ENCODE measurements around the gene FCGR3B.
"Not testable (repeated sequence)": the region's sequence is repeated elsewhere in the genome, so short reads cannot be mapped to it uniquely, and the experiment has no call there.

The FCGR3B gene

GRCh38 chr1:161631076-161631475 lies at the start of gene FCGR3B:
FCGR3B (minus strand) TSS chr1:161631176; CDS start chr1:161631094, 82 bp downstream.
- Histone ChIP-seq H3K27me3 (ENCODE audit: low read depth, low read length) (no peaks in the 10 kb centered on the region), H3K4me3 (ENCODE audit: low read depth in 1 of 2, low read length in 2 of 2) (no peak within 1 kb of the TSS), H3K27ac (ENCODE audit: low read length) (no peak within 1 kb of the TSS), H3K36me3 (ENCODE audit: control insufficient read depth in 1 of 2, insufficient read depth in 2 of 2, low read length in 2 of 2) (no peaks in the 10 kb centered on the region), H3K9me3 (ENCODE audit: control insufficient read depth in 1 of 2, low read length in 2 of 2) (no peaks in the 10 kb centered on the region), H3K4me1 (ENCODE audit: control insufficient read depth in 1 of 2, insufficient read depth in 2 of 2, low read length in 2 of 2) (no peaks in the 10 kb centered on the region)

DNA sequence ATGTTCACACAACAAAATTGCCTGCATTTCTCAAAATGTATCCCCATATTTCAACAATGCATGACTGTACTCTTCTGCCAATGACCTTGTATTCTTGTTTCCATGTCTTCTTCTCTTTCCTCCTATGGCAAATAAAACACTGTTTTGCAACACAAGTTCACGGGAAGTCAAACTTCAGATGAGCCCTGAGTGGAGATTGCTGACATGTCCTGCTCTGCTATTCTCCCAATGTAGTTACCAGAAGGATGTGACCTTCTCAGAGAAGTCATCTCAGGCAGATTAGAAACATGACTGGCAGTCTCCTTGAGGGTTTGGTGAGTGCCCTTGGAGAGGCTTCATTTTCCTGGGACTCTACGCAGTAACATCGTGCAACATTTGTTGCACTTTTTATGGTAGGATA lies 47.5 kb upstream of the FCGR3B start:
- Histone ChIP-seq H3K9me3 (ENCODE audit: control insufficient read depth in 1 of 2, low read length in 2 of 2) (no peaks in the 10 kb centered on the region), H3K36me3 (ENCODE audit: control insufficient read depth in 1 of 2, insufficient read depth in 2 of 2, low read length in 2 of 2) (no peaks in the 10 kb centered on the region), H3K27me3 (ENCODE audit: low read depth, low read length) (no peaks in the 10 kb centered on the region), H3K4me3 (ENCODE audit: low read depth in 1 of 2, low read length in 2 of 2) (no peak overlapping the region), H3K27ac (ENCODE audit: low read length) (no peak overlapping the region), H3K4me1 (ENCODE audit: control insufficient read depth in 1 of 2, insufficient read depth in 2 of 2, low read length in 2 of 2) (no peaks in the 10 kb centered on the region)

GRCh38 chr1:161676958-161677689 lies 46.1 kb upstream of the FCGR3B start:
- no peak overlapping the region for H3K27ac ChIP-seq (ENCODE audit: low read length)
- no peaks in the 10 kb centered on the region for H3K27me3 ChIP-seq (ENCODE audit: low read depth, low read length)
- no peaks in the 10 kb centered on the region for H3K9me3 ChIP-seq (ENCODE audit: control insufficient read depth in 1 of 2, low read length in 2 of 2)
- no peaks in the 10 kb centered on the region for H3K4me1 ChIP-seq (ENCODE audit: control insufficient read depth in 1 of 2, insufficient read depth in 2 of 2, low read length in 2 of 2)
- H3K36me3 ChIP-seq (ENCODE audit: control insufficient read depth in 1 of 2, insufficient read depth in 2 of 2, low read length in 2 of 2), result no peaks in the 10 kb centered on the region
- H3K4me3 ChIP-seq (ENCODE audit: low read depth in 1 of 2, low read length in 2 of 2), result no peak overlapping the region

- no peaks in the 10 kb centered on the region for H3K27me3 ChIP-seq (ENCODE audit: low read depth, low read length)
- no peak overlapping the region for H3K27ac ChIP-seq (ENCODE audit: low read length)
- no peaks in the 10 kb centered on the region for H3K4me1 ChIP-seq (ENCODE audit: control insufficient read depth in 1 of 2, insufficient read depth in 2 of 2, low read length in 2 of 2)
- H3K36me3 ChIP-seq (ENCODE audit: control insufficient read depth in 1 of 2, insufficient read depth in 2 of 2, low read length in 2 of 2), result no peaks in the 10 kb centered on the region
- H3K9me3 ChIP-seq (ENCODE audit: control insufficient read depth in 1 of 2, low read length in 2 of 2), result no peaks in the 10 kb centered on the region
- H3K4me3 ChIP-seq (ENCODE audit: low read depth in 1 of 2, low read length in 2 of 2), result no peak overlapping the region
Measured at GRCh38 chr1:161676441-161676840, 45.5 kb upstream of the FCGR3B start.

DNA sequence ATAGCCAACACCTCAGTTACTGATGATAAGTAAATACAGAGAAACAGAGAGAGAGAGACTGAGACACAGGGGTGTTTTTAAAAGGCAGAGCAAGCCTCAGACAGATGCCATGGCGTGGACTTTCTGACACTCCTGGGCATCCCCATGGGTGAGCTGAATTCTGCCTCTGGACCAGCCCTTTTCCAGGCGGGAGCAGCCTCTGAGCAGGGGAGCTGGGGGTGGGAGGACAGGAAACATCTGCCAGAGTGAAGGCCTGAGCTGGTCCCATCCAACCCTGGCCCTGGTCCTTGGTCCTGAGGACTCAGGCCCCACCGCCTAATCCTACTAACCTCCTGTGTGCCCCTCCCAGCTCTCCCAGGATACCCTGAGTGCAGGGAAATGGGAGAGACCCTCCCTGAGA lies 43.9 kb upstream of the FCGR3B start:
- H3K36me3 ChIP-seq (ENCODE audit: control insufficient read depth in 1 of 2, insufficient read depth in 2 of 2, low read length in 2 of 2); H3K4me1 ChIP-seq (ENCODE audit: control insufficient read depth in 1 of 2, insufficient read depth in 2 of 2, low read length in 2 of 2); H3K27me3 ChIP-seq (ENCODE audit: low read depth, low read length); H3K27ac ChIP-seq (ENCODE audit: low read length); H3K4me3 ChIP-seq (ENCODE audit: low read depth in 1 of 2, low read length in 2 of 2); H3K9me3 ChIP-seq (ENCODE audit: control insufficient read depth in 1 of 2, low read length in 2 of 2): not testable (repeated sequence)

DNA sequence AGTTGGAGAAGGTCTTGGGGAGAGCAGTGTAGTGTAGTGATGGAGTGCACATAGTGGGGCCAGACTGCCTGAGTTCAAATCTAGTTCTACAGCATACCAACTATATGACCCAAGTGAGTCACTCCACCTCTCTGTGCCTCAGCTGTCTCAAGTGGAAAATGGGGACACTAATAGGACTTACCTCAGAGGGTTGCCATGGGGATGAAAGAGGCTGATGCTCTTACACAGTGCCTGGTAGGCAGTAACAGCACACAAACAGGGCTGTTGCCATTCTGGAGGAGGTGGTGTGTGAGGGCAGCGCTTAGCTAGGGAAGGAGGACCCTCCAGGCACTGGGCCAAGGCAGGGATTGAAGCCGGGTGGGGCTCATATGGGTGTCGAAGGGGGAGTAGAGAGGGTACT lies 43.5 kb upstream of the FCGR3B start:
- not testable (repeated sequence) for H3K4me3 ChIP-seq (ENCODE audit: low read depth in 1 of 2, low read length in 2 of 2); H3K27me3 ChIP-seq (ENCODE audit: low read depth, low read length); H3K9me3 ChIP-seq (ENCODE audit: control insufficient read depth in 1 of 2, low read length in 2 of 2)

GRCh38 chr1:161673437-161673836 lies 42.5 kb upstream of the FCGR3B start:
- H3K9me3 ChIP-seq (ENCODE audit: control insufficient read depth in 1 of 2, low read length in 2 of 2); H3K4me1 ChIP-seq (ENCODE audit: control insufficient read depth in 1 of 2, insufficient read depth in 2 of 2, low read length in 2 of 2); H3K27me3 ChIP-seq (ENCODE audit: low read depth, low read length); H3K27ac ChIP-seq (ENCODE audit: low read length); H3K36me3 ChIP-seq (ENCODE audit: control insufficient read depth in 1 of 2, insufficient read depth in 2 of 2, low read length in 2 of 2); H3K4me3 ChIP-seq (ENCODE audit: low read depth in 1 of 2, low read length in 2 of 2): not testable (repeated sequence)

More for the DNA sequence above, 43.5 kb upstream of the FCGR3B start:
- H3K36me3 ChIP-seq (ENCODE audit: control insufficient read depth in 1 of 2, insufficient read depth in 2 of 2, low read length in 2 of 2); H3K4me1 ChIP-seq (ENCODE audit: control insufficient read depth in 1 of 2, insufficient read depth in 2 of 2, low read length in 2 of 2); H3K27ac ChIP-seq (ENCODE audit: low read length): not testable (repeated sequence)

GRCh38 chr1:161671045-161672020 lies 40.4 kb upstream of the FCGR3B start:
- not testable (repeated sequence) for H3K36me3 ChIP-seq (ENCODE audit: control insufficient read depth in 1 of 2, insufficient read depth in 2 of 2, low read length in 2 of 2); H3K27ac ChIP-seq (ENCODE audit: low read length); H3K27me3 ChIP-seq (ENCODE audit: low read depth, low read length); H3K4me3 ChIP-seq (ENCODE audit: low read depth in 1 of 2, low read length in 2 of 2); H3K4me1 ChIP-seq (ENCODE audit: control insufficient read depth in 1 of 2, insufficient read depth in 2 of 2, low read length in 2 of 2); H3K9me3 ChIP-seq (ENCODE audit: control insufficient read depth in 1 of 2, low read length in 2 of 2)

DNA sequence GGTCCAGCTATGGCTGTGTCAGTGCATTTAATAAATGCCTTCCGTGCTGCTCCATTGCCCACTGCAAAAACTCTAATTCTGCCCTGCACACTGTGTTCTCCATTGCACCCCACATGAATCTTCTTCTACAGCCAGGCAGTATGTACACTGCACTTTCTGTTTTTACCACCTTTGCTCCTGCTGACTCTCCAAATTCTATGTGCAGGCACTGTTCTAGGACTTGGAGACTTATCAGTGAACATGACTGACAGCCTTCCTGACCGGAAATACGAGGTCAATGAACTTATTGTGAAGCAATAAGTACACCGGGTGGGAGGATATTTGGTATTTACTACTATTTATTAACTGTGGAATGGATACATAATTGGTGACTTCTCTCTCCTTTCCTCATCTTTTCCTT lies 33.7 kb upstream of the FCGR3B start:
- H3K27ac ChIP-seq (ENCODE audit: low read length); H3K27me3 ChIP-seq (ENCODE audit: low read depth, low read length); H3K9me3 ChIP-seq (ENCODE audit: control insufficient read depth in 1 of 2, low read length in 2 of 2); H3K36me3 ChIP-seq (ENCODE audit: control insufficient read depth in 1 of 2, insufficient read depth in 2 of 2, low read length in 2 of 2); H3K4me1 ChIP-seq (ENCODE audit: control insufficient read depth in 1 of 2, insufficient read depth in 2 of 2, low read length in 2 of 2); H3K4me3 ChIP-seq (ENCODE audit: low read depth in 1 of 2, low read length in 2 of 2): not testable (repeated sequence)

DNA sequence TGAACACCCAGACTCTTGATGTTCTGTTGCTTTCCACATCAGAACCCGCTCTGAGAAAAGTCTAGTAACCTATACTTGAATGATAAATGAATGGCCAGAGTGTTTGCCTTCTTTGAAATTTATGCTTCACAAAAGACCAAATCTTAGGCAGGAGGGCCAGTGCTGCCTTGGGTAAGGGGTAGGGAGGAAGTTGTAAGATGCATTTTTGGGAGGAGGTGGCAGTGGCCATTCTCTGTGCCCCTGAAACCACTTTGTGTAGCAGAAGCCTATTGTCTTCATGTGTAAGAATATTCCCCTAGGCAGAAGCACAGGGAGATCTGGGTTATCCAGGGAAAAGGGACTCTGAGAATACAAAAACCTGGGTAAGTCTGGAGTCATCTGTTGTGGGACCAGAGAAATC lies 32.6 kb upstream of the FCGR3B start:
- not testable (repeated sequence) for H3K27ac ChIP-seq (ENCODE audit: low read length); H3K4me3 ChIP-seq (ENCODE audit: low read depth in 1 of 2, low read length in 2 of 2); H3K4me1 ChIP-seq (ENCODE audit: control insufficient read depth in 1 of 2, insufficient read depth in 2 of 2, low read length in 2 of 2); H3K27me3 ChIP-seq (ENCODE audit: low read depth, low read length); H3K9me3 ChIP-seq (ENCODE audit: control insufficient read depth in 1 of 2, low read length in 2 of 2); H3K36me3 ChIP-seq (ENCODE audit: control insufficient read depth in 1 of 2, insufficient read depth in 2 of 2, low read length in 2 of 2)

GRCh38 chr1:161662684-161663339 lies 31.8 kb upstream of the FCGR3B start, which contains the start of gene FCGR2B:
FCGR2B (plus strand) TSS chr1:161663143; CDS start chr1:161663242, 99 bp downstream.
- H3K27ac ChIP-seq (ENCODE audit: low read length); H3K4me1 ChIP-seq (ENCODE audit: control insufficient read depth in 1 of 2, insufficient read depth in 2 of 2, low read length in 2 of 2); H3K9me3 ChIP-seq (ENCODE audit: control insufficient read depth in 1 of 2, low read length in 2 of 2); H3K4me3 ChIP-seq (ENCODE audit: low read depth in 1 of 2, low read length in 2 of 2); H3K36me3 ChIP-seq (ENCODE audit: control insufficient read depth in 1 of 2, insufficient read depth in 2 of 2, low read length in 2 of 2); H3K27me3 ChIP-seq (ENCODE audit: low read depth, low read length): not testable (repeated sequence)

Measured in muscle layer of duodenum (tissue), 2 donors.